GM21619 (cell line): ENCODE results near the gene RAB5IF.
"Not testable (repeated sequence)": the region's sequence is repeated elsewhere in the genome, so short reads cannot be mapped to it uniquely, and the experiment has no call there.

ENCODE experiments used
- ATAC-seq: cut with Tn5 transposase; IDR thresholded peaks from one replicate; pipeline ENCODE4 v1.9.1; 2021; ENCODE audit not compliant: unreplicated experiment

Gene RAB5IF

DNA sequence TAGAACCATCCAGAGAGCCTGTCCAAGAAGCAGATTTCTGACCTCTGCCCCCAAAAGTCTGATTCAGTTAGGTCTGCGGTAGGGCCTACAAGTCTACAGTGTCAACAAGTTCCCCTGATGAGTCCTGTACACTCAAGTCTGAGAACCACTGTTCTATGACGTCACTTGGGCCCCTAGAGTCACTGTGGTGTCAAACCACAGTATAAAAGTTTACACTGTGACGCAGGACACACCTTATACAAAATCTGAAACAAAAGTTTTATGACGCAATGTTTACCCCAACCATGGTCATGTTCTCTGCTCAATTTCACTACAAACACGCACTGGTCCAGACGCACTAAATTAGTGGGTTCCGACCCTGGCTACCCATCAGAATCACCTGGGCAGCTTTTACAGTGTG lies 22.5 kb downstream of the RAB5IF start:
- ATAC-seq, result no peak

GRCh38 chr20:36629719-36630681 lies 24.4 kb downstream of the RAB5IF start:
- ATAC-seq, result peak; percentile 61

DNA sequence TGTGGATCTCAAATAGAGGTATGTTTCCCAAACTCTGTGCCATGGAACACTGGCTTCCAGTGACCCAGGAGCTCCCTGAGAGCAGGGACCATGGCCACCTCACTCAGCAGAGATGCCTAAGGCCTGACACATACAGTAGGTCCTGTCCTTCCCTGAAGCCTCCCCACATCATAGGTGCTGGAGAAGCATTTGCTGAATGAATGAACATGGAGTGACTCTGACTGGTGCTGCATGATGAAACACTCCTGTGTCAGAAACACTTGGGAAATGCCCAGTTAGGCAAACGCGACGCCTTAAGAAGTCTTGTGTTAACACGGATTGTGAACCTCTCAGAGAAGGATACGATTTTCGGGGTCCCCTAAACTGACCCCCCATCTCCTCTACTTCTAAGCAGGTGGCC lies 26.1 kb downstream of the RAB5IF start:
- no peak for ATAC-seq

DNA sequence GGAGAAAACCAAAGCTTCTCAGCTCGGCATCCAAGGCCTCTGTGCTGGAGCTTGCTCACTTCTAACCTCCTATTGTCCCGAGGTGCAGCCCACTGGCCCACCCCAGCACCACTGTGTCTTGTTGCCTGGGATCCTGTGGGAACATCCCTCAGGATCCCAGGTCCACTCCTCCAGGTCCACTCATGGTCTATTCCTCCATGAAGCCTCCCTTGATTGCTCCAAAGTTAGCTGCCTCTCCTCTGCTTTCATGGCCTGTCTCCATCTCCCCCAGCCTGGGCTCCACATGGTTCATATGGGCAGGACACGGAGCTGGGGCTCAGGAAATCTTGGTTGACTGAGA lies 26.5 kb downstream of the RAB5IF start:
- ATAC-seq, result no peak

DNA sequence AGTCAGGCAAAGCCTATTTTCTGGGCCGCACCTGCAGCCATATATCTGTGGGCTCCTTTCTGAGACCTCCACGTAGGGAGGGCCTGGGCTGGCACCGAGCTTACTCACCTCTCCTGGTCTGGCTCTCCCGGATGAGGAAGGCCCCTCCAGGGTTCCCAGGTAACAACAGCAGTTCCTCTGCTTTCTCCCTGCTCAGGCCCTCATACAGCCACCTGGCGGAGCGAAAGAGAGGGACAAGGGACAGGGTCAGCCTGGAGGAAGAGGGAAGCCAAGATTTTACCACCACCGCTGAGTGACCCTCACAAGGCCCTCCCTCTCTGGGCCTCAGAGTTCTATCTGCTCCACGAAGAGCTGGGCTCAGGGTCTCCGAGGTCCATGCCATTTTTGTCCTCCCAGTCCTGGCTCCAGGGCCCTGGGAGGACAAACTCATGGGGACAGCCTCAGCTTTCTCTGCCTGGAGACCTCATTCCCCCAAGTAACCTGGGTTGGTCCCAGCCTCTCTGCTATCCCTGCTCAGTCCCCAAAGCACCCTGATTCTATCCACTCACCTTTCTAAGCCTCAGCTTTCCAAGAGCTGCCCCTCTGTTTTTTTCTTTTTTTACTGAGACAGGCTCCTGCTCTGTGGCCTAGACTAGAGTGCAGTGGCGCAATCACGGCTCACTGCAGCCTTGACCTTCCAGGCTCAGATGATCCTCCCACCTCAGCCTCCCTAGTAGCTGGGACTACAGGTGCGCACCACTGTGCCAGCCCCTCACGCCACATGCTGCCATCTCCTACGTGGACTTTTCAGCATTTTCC lies 27.1 kb downstream of the RAB5IF start:
- no peak for ATAC-seq

- ATAC-seq, result no peak
Observed at GRCh38 chr20:36633285-36633772, 27.8 kb downstream of the RAB5IF start.

- no peak for ATAC-seq
Observed at GRCh38 chr20:36634342-36634741, 28.8 kb downstream of the RAB5IF start.

- not testable (repeated sequence) for ATAC-seq
Observed at GRCh38 chr20:36638876-36639400, 33.4 kb downstream of the RAB5IF start.

- ATAC-seq, result no peak
Observed at GRCh38 chr20:36641506-36641843, 35.9 kb downstream of the RAB5IF start.

DNA sequence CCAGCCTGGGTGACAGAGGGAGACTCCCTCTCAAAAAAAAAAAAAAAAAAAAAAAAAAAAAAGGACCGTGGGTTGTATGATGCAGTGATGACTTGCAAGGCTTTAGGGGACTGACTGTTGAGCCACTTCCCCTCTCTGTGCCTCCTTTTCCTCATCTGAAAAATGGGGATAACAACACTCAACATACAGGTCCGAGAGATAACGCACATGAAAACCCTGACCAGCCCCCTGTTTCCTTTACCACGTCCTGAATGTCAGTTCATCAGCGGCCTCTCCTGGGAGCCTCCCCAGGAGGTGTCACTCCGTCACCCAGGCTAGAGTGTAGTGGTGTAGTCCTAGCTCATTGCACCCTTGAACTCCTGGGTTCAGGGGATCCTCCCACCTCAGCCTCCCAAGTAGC lies 36.6 kb downstream of the RAB5IF start:
- ATAC-seq, result no peak

DNA sequence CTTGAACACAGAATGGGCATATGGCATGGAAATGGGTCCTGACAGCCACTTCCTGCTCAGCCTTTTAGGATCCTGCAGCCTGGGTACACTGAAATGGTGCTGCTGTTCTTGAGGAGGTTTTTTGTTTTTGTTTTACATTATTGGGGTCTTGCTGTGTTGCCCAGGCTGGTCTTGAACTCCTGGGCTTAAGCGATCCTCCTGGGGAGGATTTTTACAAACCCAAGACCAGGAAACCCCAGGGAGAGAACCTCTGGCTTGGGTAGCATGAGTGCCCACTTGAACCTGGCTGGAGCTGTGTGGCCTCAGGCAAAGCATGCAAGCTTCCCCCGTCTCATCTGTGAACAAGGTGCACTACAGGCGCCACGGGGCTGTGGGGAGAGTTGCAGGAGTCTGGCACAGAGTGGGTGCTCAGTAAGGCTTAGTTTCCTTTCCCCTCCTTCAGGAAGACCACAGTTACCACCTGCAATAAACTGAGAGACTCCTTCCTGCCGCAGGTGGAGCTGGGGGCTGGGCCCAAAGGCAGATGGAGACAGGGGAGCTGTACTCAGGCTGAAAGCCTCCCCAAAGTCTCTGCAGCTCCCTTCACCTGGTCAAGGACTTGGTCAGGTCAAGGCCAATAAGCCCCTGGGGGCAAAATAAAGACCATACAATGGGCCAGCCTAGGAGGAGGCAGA lies 38.6 kb downstream of the RAB5IF start:
- ATAC-seq, result no peak

- no peak for ATAC-seq
Observed at GRCh38 chr20:36644706-36645095, 39.1 kb downstream of the RAB5IF start.

DNA sequence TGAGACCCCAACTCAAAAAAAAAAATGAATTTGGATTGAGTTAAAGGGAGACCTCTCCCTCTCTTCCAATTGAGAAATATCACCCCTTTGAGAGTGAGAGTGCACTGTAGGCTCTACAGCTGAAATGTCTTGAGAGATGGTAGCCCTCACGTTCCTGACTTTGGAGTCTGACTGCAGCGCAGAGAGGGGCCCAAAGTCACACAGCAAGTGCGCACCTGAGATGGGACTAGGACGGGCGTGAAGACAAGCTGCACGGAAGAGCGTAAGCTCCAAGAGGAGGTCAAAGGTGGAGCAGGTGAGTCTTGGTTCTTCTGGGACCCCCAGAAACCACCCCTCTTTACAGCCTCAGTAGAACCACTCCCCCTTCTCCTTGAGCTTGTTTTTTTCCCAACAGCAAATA lies 39.8 kb downstream of the RAB5IF start:
- no peak for ATAC-seq

- no peak for ATAC-seq
Observed at GRCh38 chr20:36645998-36646397, 40.4 kb downstream of the RAB5IF start, which contains the start of gene SLA2. Gene SLA2, minus strand, starts transcription at chr20:36646196. Its CDS starts 4,861 bp downstream, at chr20:36641335.

- ATAC-seq, result no peak
Observed at GRCh38 chr20:36646678-36647077, 41.1 kb downstream of the RAB5IF start.

DNA sequence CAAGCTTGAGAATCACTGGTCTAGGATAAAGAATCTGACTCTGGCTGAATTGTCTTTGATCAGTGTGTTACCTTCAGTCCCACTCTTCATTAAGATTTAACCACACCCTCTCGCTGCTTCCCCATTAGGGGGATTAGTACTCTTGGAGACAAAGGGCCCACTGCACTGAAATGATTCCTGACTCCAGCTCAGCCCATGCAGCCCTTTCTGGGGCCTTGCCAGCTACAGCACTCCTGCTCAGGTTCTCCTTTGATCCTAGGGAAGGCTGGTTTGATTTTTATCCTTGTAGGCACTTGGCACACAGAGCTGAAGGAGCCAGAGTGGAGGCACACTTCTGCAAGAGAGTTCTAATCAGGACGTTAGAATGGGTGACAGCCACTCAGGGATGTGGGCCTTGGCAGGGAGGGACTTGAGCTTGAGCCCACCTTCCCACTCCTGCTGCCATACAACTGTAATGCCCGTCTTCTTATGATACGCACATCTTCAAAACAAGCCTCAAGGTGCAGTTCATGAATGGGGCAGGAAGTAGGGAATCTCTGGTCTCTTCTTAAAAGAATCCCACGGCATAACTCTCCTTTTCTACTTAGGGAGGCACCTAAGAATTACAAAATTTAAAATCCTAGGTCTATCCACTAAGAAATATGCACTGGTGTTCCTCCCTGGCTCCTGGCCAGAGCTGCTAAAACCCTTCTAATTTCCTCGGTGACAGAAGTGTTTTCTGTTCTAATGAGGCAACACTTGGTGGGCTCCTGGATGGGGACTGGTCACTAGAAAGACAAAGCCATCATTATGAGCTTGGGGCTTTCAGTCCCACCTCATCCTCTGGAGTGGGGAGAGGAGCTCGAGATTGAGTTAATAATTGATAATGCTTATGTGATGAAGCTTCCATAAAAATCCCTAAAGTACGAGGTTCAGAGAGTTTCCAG lies 41.9 kb downstream of the RAB5IF start:
- ATAC-seq, result no peak

DNA sequence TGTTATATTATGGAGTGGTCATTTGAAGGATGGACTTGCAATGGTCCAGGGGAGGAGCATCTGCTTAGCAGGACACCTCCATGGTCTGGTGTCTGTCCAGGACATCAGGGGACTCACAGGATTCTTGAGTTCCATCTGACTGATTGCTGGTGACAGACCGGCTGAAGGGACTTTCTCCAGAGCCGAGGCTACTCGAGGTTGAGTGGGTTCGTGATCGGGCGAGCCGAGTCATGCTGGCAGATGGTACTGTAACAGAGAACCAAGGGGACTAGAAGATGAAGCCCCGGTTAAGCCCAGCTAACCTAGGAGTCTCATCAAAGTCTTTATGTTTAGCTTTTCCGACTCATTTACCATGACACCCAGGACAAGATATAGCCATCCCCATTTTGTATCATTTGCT lies 47.9 kb downstream of the RAB5IF start:
- ATAC-seq, result no peak

DNA sequence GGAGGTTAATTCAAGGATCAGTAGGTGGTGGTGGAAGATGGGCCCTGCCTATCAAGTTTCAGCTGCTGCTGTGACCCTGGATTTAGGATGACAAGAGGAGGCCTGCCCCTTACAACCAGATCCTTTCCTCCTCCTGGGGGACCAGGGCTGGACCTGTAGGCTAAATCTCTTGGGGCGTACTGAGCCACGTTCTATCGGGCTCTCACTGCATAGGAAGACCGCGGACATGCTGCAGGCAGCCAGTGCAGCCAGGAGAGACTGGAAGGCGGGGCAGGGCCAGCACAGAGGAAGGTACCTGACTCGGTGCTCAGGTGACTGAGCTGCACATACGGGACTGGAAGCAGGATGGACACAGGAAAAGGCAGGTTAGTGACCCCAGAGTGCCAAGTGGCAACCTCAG lies 48.9 kb downstream of the RAB5IF start:
- no peak for ATAC-seq

- ATAC-seq, result no peak
Observed at GRCh38 chr20:36655004-36655403, 49.4 kb downstream of the RAB5IF start.

GRCh38 chr20:36656733-36657132 lies 51.2 kb downstream of the RAB5IF start:
- ATAC-seq, result no peak
